PFSK-1 (cell line): ENCODE results near the gene SLC35E3.

ENCODE experiments used
- FOXP2 ChIP-seq: optimal IDR thresholded peaks from 2 replicates; pipeline ENCODE3; 2011; ENCODE audit warnings: borderline replicate concordance, control low read depth, inconsistent platforms; ENCODE audit not compliant: insufficient read depth; ENCODE audit errors: extremely low read length, extremely low read depth
- POLR2AphosphoS5 ChIP-seq: IDR thresholded peaks from 2 replicates; pipeline ENCODE4 v1.6.1; 2012; ENCODE audit warnings: low read depth, mild to moderate bottlenecking, control low read depth, low read length, moderate library complexity
- SIN3A ChIP-seq: IDR thresholded peaks from 2 replicates; pipeline ENCODE4 v1.6.1; 2012; ENCODE audit warnings: mild to moderate bottlenecking, low read length, moderate library complexity, borderline replicate concordance; ENCODE audit not compliant: insufficient read depth
- TAF1 ChIP-seq: IDR thresholded peaks from 2 replicates; pipeline ENCODE4 v1.6.1; 2012; ENCODE audit warnings: low read length, control low read depth, borderline replicate concordance; ENCODE audit not compliant: insufficient read depth

GRCh38 chr12:68804657-68805591 is 58.9 kb downstream of the SLC35E3 start:
- TF ChIP-seq SIN3A (no peak), FOXP2 (no peak), POLR2AphosphoS5 (no peak), TAF1 (no peak)
